EL (cell line): Measurements from ENCODE around the gene CRTC1.

ENCODE experiments used
- DNase-seq: peaks from one replicate; pipeline ENCODE4 v3.0.0-alpha.2; 2016

Gene CRTC1

DNA sequence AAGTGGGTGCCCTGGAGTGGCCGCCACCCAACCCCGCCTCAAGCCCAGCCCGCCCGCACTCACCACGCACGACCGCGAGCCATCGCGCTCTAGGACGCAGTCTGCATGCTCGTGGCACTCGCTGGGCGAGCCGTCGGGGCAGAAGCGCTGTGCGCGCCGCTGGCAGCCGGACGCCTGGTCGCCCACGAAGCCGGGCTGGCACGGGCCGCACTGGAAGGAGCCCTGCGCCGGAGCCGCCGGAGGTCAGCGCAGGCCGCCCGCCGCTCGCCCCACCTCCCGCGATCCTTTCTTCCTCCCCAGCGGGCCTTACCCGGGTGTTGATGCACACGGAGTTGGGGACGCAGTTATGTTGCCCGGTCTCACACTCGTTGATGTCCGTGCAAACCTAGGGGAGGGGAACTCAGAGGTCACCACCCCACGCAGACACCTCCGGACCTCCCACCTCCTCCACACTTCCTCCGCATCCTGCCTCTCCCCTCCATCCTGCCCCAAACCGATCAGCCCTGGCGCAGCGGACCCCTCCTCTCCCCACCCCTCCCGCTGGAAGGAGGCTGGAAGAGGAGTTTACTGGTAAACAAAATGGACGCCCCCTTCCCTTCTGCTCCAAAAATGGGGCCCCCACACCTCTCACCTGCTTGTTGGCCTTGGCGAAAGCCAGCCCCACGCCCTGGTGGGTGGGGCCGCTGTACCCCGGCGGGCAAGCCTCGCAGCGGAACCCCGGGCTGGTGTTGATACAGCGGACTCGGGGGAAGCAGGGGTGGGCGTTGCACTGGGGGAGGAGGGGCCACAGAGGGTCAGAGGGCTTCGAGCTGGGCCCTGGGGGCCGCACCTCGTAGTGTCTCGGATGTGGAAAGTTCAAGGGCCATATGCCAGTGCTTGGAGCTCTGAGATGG is 105.3 kb downstream of the CRTC1 start:
- no peak for DNase-seq

DNA sequence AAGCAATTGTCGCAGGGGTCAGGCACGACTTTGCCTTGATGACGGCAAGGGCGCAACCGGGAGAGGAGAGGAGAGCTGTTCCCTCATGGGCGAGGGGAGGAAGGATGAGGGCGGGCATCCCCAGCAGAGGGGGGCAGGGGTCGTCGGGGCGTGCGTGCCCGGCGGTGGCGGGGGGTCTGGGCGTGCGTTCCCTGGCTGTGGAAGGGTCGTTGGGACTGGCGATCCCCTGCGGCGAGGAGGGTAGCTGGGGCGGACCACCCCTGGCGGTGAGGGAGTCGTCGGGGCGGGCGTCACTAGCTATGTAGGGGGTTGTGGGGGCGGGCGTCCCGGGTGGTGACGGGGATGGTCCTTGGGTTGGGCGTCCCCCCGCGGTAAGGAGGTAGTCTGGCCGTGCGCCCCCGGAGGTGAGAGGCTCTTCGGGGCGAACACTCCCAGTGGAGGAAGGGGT is 106.0 kb downstream of the CRTC1 start:
- DNase-seq, result no peak

DNA sequence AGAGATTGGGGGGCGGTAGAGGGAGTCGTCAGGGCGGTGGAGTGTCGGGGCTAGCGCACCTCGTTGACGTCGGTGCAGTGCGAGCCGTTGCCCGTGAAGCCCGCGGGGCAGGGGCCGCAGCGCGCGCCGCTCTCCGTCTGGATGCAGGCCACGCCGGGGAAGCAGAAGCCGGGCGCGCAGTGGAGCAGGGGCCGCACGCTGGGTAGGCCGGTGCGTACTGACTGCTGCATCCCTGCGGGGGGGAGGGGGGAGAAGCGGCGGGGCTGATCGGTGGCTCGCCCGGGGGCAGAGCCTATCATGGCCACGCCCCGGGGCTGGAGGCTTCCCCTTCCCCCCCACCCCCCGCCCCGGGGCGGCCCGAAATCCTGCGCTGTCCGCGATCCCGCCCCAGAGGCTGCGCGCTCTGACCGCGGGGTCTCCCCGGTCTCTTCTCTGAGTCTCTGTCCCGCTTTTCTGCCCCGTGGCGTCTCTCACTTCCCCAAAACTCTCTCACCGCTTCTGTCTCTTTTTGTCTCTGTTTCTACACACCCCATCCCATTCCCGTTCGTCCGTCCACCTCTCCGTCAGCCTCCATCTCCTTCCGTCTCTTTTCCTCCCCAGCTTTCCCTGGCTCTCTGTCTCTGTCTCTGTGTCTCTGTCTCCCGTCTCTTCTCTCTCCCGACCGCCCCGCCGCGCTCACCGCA is 106.5 kb downstream of the CRTC1 start:
- DNase-seq, result peak; percentile 36

DNA sequence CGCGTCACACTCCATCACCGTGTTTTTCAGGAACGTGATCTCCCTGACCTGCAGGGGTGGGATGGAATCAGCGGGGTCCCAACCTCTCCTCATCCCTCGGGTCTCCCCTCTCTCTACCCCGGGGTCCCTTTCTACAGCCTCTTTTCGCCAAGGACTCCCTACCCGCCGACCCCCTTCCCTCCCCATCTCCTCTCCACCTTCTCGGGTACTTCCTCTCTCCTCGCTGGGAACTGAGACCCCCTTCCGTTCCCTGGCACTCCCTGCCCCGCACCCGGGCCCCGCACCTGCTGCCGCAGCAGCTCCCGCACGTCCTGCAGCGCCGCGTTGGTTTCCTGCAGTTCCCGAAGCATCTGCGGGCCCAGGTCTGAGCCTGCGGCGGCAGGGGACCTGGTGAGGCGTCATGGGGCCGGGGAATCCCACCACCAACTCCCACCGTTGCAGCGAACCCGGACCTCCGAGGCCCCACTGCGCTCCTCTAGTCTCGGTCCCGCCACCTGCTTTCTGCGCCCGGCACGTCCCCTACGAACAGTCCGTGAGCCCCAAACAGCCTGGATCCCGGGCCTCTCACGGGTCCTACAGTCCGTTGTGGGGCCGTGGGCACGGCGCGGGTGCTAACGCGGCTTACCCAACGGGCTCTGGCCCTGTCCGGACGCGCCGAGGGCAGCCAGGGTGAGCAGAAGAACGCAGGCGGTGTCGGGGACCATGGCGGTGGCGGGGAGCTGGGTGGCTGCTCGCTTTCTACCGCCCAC is 107.3 kb downstream of the CRTC1 start, which contains the start of gene COMP:
Gene COMP (minus strand): TSS at position 740 of the 749 bp plus-strand sequence. CDS start 36 bp downstream, at position 704.
- DNase-seq, result no peak

DNA sequence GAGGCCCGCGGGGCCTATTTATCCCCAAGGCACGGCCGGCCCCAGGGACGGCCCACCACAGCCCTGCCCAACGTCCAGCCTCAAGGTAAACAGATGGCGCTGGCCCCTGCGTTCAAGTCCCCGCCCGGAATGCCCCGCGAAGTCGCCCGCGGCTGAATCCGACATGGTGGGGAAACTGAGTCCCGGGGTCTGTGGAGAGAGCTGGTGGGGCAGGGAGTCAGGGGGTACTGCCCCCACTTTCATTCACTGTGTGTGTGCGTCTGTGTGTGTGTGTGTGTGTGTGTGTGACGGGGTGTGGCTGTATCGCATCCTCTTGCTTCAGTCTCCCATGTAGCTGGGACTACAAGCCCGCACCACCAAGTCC is 107.8 kb downstream of the CRTC1 start:
- no peak for DNase-seq

DNA sequence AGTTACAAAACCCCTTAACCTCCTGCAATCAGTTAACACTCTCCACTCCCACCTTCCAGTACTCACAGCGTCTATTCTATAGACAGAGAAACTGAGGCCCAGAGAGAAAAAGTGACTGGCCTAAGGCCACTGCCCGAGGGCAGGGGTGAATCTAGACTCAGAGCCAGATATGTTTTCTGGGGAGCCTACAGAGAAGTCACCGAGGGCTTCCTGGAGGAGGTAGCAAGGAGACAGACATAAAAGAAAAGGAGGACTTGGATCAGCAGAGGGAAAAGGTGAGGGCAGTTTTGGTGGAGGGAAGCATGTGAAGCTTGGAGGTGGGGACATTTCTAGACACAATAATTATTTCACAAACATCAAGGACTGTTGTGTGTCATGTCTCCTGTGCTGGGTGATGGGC is 109.2 kb downstream of the CRTC1 start:
- DNase-seq, result no peak

DNA sequence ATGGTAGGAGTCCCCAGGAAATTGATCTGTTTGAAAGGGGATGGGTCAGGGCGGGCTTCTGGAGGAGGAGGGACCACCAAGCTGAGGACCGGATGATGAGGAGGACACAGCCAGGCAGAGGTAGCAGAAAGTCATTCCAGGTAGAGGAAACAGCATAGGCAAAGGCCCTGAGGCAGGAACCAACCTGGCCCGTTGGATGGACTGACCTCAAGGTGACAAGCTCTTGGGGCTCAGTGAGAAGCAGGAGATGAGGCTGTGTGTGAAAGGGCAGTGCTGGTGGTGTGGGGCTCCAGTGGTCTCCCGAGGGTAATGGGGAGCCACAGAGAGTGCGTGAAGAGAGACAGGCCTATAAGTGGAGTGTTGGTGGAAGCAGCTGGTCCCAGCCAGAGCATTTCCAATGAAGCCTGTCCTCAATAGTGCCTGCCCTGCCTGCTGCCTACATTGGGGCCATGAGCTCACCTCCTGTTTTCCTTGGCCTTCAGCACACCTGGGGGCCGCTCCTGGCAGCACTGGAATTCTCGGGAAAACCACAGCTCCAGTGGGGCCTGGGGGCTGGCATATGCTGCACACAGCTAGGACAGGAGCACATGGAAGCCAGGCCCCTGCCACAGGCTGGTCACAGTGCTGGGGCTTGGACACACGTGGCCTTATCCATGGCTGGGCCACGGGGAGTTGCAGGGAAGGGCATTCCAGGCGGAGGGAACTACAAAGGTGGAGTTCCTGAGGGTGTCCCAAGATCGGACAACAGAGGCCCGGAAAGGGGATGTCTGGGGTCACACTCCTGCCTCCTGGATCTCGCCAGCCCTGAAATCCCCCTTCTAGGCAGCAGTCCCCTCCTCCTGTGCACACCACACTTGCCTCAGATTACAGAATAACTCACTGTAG is 109.9 kb downstream of the CRTC1 start:
- DNase-seq, result no peak

DNA sequence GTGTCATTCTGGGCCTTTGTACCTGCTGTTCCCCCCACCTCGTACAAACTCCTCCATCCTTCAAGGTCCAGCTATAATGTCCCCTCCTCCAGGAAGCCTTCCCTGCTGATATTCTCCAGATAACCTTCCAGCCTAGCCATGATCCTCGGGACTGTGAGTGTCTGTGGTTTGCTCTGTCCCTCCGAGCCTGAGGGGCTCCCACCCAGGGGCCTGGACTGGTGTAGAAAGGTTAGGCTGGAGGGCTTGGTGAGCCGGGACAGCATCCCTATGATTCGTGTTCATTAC is 110.5 kb downstream of the CRTC1 start:
- no peak for DNase-seq

DNA sequence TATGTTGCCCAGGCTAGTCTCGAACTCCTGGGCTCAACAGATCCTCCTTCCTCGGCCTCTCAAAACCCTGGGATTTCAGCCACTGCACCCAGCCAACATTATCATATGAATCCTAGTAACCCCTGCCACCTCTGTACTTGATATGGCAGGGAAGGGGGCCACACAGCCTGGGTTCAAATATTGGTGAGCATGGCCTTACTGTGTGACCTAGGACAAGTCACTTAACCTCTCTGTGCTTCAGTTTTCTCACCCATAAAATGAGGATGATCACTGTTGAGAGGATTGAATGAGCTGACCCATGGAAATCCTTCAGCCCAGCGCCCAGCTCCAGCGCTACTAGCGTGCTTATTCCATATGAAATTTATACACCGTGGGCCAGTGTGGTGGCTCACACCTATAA is 111.2 kb downstream of the CRTC1 start:
- no peak for DNase-seq

DNA sequence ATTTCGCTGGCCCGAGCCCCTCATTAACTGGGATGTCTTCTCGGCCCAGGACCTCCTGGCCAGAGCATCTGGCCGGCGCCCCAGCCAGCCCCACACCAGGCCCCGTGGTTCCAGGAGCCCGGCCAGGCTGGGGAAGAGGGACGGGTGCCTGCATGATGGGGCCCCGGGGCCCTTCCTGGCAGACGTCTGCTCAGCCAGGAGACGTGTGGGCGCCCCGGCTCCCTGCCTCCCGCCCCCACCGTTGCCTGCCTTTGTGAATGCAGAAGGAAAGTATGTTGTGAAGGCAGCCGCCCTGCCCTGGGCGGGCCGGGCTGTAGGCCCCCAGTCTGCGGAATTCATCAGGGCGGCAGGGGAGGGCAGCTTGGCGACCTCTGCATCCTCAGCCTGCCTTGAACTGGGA is 112.1 kb downstream of the CRTC1 start:
- DNase-seq, result no peak

DNA sequence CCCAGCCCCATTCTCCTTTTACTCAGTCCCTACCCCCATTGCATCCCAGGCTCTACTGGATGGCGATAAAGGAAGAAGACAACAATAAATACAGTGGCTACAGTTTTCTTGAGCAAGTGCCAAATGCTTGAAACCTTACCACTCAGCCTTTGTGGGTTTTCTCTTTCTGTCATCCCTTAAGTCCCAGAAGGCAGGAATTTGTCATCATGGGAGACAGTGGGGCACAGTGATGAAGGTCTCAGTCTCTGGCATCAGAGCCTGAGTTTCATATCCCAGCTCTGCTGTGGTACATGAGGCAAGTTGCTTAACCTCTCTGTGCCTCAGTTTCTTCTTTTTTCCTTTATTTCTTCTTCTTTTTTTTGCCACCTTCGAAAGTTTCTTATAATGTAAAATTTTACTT is 112.8 kb downstream of the CRTC1 start:
- DNase-seq, result no peak

DNA sequence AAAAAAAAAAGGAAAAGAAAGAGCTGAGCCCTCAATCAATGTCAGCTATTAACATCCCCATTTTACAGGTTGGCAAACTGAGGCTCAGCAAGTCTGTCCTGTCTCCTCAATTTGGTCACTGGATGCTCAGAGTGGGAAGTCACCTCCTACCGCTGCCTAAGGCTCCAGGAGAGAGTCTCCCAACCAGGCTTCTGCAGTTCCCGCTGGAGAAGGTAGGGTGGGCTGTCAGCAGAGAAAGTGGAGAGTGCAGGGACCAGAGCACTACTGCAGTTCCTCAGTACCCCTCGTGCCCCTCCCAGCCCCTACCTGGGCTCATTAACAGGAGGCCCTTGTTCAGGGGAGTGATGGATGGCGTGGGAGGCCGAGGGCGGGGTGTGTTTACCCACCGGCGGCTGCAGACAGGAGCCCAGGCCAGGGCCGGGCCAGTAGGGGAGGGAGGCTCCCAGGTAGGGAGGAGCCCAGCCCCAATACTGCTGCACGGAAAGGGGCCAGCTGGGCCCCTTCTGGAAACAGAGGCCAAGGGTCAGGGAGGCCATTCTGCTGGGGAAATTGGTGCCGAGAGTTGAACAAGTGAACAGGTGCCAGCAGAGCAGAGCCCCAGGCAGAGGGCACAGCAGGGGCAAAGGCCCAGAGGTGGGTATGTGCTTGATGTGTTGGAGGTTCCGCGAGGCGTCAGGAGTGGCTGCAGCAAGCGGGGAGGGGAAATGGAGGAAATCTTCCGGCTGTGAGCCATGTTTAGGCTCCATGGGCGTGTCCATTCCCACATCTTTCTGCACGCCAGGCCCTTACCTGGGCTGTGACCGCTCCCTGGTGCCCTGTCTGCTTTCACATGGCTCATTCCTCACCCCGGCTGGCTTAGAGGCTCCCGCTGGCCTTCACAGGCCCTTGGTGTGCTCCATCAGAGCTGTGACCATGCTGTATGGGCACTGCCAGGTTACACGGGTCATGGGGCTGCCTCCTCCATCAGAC is 115.2 kb downstream of the CRTC1 start:
- no peak for DNase-seq

DNA sequence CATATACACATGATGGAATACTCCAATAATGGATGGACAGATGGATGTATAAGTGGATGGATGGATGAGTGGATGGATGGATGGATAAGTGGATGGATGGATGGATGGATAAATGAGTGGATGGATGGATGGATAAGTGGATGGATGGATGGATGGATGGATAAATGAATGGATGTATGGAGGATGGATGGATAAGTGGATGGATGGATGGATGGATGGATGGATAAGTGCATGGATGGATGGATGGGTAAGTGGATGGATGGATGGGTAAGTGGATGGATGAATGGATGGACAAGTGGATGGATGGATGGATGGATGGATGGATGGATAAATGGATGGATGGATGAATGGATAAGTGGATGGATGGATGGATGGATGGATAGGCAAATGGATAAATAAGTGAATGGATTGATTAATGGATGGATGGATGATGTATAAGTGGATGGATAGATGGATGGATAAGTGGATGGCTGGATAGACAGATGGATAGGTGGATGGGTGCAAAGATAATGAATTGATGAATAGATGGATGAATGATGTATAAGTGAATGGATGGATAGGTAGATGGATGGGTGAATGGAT is 116.0 kb downstream of the CRTC1 start:
- no peak for DNase-seq

DNA sequence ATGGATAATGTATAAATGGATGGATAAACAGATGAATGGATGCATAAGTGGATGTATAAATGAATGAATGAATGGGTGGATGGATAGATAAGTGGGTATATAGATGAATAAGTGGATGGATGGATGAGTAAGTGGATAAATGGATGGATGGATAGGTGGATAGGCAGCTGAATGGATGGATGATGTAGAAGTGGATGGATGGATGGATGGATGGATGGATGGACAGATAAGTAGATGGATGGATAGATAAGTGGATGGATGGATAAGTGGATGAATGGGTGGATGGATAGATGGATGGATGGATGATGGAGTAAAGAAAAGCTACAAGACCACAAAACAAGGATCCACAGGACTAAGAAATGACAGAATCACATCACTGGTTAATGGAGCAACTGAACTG is 116.6 kb downstream of the CRTC1 start:
- DNase-seq, result no peak

DNA sequence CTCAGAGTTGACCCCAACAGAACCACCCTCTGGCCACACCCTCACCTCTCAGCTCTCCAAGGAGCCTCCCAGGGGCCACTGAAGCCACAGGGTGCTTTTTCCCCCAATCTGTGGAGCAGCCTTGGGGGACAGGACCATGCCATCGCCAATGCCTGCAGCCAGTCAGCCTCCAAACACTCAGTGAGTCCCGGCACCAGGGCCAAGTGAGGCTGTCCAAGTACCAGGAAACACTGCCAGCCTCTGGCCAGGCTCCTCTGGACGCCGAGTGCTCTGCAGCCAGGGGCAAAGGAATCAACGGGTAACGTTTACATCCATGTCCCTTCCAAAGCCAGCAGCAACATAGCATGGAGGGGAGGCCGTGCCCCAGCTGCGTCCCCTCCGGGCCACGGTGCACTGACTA is 117.2 kb downstream of the CRTC1 start:
- DNase-seq, result no peak

DNA sequence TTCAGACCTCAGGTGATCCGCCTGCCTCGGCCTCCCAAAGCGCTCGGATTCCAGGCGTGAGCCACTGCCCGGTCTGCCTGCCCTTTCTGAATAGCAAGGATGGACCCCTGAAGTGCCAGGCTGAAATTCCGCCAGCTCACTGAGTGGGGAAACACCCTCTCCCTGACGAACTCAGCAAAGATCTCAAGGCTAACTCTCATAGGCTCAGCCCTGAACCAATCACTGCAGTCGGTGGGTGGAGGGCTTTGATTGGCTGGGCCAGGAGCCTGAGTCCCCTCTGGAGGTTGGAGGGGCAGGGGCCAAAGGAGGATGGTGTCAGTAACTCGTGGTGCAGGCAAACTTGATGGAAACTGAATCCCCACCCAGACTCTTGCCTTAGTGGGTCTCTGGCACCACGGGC is 118.9 kb downstream of the CRTC1 start:
- no peak for DNase-seq

DNA sequence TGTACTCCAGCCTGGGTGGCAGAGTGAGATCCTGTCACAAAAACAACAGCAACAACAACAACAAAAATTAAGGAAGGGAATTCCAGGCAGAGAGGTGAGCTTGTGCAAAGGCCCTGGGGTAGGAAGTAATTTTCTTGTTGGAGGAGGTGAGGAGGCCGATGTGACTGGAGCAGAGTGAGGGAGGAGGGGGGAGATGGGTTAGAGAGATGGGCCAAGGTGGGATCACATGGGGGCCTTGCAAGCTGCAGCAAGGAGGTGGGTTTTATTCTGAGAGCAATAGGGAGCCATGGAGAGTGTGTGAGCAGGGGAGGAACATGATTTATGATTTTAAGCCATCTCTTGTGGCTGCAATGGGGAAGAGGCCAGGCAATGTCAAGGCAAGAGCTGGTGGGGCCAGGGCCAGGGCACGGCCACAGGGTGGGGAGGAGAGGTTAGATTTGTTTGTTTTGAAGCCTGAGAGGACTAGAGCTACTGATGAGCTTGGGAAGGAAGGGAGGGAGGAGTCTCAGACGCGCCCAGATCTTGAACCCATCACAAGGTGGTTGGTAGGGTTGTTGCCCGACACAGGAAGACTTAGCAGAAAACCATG is 120.2 kb downstream of the CRTC1 start:
- no peak for DNase-seq

DNA sequence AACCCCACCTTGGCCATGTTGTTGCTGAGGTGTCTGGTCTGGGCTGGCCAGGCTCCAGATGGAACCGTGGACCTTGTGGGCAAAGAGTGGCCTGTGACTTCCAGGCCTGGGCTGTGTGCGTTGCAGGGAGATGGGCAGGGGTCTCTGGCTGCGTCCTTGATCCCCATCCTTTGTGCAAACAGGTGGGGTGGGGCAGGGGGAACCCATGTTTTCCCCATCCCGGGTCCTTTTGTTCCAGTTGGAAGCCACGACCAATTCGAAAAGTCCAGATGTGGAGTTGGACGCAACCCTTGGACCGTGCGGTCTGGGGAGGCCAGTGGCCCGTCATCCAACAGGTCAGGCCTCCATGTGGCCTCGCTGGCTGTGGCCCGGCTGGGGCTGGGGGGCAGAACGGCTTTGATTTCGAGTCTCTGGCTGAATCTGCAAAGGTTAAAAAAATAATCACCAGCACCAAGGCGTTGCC is 120.7 kb downstream of the CRTC1 start:
- DNase-seq, result no peak

DNA sequence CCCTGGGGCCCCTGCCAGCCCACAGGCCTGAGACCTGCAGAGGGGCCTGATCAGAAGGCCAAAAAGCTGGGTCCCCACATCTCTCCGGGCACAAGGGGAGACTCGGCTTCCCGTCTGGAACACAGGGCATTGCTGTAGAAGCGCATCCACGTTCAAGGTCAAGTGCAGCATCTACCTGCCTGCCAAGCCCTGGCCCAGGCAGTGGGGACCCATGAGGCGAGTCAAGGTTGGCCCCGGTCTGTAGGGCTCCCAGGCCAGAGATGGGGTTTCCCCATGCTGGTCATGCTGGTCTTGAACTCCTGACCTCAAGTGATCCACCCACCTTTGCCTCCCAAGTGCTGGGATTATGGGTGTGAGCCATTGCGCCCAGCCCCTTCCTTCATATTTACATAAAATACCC is 121.2 kb downstream of the CRTC1 start:
- DNase-seq, result no peak

DNA sequence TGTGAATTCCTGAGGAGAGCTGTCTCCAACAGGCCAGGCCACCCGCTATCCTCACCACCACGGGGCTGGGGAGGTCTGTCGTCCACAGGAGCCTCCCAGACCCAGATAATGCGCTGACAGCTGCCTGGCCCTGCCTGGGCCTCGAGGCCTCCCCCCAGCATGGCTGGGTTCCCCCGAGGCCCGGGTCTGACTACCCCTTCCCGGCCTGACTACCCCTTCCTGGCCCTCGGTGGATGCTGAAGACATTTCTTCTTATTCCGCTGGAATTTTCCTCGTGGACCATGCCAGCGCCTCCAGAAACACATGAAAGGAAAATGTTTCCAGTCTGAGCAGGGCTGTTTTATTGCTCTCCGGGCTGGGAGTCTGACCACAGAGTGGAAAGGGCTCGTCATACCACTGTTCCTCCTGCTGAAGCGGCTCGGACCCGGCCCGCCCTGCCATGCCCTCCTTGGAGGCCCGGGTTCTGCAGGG is 124.4 kb downstream of the CRTC1 start:
- no peak for DNase-seq
